ENCODE data around the gene YBX1. TPM values are rescaled to one million over a fixed set of nuclear protein-coding genes. Genes with fewer than 3 reads are reported as not detected.

The YBX1 gene
- total and polyA plus RNA-seq, 2 of the 13 experiments (the other 11 are each of a cell fraction or from before 2014, with no cell fraction given): 339 to 628 TPM

GRCh38 chr1:42657981-42658876 lies 24.0 kb upstream of the YBX1 start, which contains the start of gene PPIH (continued):
- TF ChIP-seq ZNF460 (CRISPR knock-in tag; IDR thresholded peaks at IDR 0.05; ENCODE audit: borderline replicate concordance) (no peak), ZNF512B (CRISPR knock-in tag; IDR thresholded peaks at IDR 0.05; ENCODE audit: borderline replicate concordance) (no peak), ZBTB42 (CRISPR knock-in tag; IDR thresholded peaks at IDR 0.05) (no peak), RAD21 (CRISPR knock-in tag; IDR thresholded peaks at IDR 0.05) (no peak; the same call in none of the 2 replicates), ZSCAN5A (CRISPR knock-in tag; IDR thresholded peaks at IDR 0.05; ENCODE audit: borderline replicate concordance) (peak; percentile 80; the same call in 1 of the 2 replicates), MEIS2 (CRISPR knock-in tag; IDR thresholded peaks at IDR 0.05) (no peak), LRRFIP1 (CRISPR knock-in tag; conservative IDR thresholded peaks at IDR 0.05) (no peak), SALL1 (CRISPR knock-in tag; IDR thresholded peaks at IDR 0.05) (peak; percentile 92), ETV5 (CRISPR knock-in tag; IDR thresholded peaks at IDR 0.05; ENCODE audit: borderline replicate concordance) (peak; percentile 90), KMT2B (CRISPR knock-in tag; IDR thresholded peaks at IDR 0.05) (peak; percentile 97), PCBP1 (IDR thresholded peaks at IDR 0.05; ENCODE audit: borderline replicate concordance, low read depth, low read length) (peak; percentile 82; the same call in 1 of the 2 replicates), SKI (IDR thresholded peaks at IDR 0.05; ENCODE audit: partially characterized antibody) (peak; percentile 85), ZNF629 (CRISPR knock-in tag; conservative IDR thresholded peaks at IDR 0.05) (no peak), ZKSCAN5 (CRISPR knock-in tag; IDR thresholded peaks at IDR 0.05) (no peak), JUNB (CRISPR knock-in tag; IDR thresholded peaks at IDR 0.05; ENCODE audit: borderline replicate concordance) (no peak), E2F5 (CRISPR knock-in tag; conservative IDR thresholded peaks at IDR 0.05) (peak; percentile 92), CBX1 (IDR thresholded peaks at IDR 0.05; ENCODE audit: low read depth) (peak; percentile 68), KDM1A (CRISPR knock-in tag; IDR thresholded peaks at IDR 0.05) (no peak), RFX5 (IDR thresholded peaks at IDR 0.05; ENCODE audit: low read depth, low read length) (0 out of 2 replicates have a peak, but pooled peaks have one; percentile 36), TRAFD1 (CRISPR knock-in tag; IDR thresholded peaks at IDR 0.05; ENCODE audit: borderline replicate concordance) (no peak)

All from HepG2 (cell line).